OCI-LY1 (cell line): ENCODE measurements around the gene MAN2B2.

Experiments
- CTCF ChIP-seq: fragments of 200-600 bp; sonication (generic), shearing (Covaris generic); IDR thresholded peaks from 2 replicates; pipeline ENCODE4 v1.5.1; 2017; ENCODE audit warnings: mild to moderate bottlenecking, antibody characterized with exemption, low read length, moderate library complexity, mixed read lengths
- EZH2 ChIP-seq: fragments of 200-600 bp; sonication (generic), shearing (Covaris generic); IDR thresholded peaks from 2 replicates; pipeline ENCODE4 v1.8.0; 2017; ENCODE audit warnings: borderline replicate concordance, mixed run types, mild to moderate bottlenecking, antibody characterized with exemption, low read length, moderate library complexity, mixed read lengths

- TF ChIP-seq CTCF (no peak), EZH2 (no peak)
Measured at GRCh38 chr4:6662591-6662990, 87.6 kb downstream of the MAN2B2 start.
